Measurements from ENCODE around the gene GHRL.

The GHRL gene

DNA sequence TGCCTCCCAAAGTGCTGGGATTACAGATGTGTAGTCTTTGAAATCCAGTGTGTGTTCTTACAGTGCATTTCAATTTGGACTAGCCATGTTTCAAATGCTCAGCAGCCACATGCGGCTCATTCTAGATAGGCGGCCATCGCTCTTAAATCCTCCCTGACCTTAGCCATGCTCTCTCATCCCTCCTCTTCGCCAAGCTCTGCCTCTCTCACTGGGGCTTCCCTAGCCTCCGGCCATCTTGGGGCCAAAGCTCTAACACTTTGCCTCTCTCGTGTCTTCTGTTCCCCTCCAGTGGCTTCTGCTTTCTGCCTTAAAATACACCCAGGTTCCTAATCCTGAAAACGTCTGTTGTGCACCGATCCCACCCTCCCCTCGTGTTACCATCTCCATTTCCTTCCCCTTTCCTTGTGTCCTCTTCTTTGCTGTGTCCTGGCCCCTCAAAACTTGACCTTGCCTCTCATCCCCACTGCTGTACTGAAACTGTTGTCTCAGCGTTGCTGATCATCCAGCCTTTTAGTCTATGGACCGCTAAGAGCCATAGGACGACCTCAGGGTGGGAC is 1.4 kb upstream of the GHRL start:
- no peak for DNase-seq

DNA sequence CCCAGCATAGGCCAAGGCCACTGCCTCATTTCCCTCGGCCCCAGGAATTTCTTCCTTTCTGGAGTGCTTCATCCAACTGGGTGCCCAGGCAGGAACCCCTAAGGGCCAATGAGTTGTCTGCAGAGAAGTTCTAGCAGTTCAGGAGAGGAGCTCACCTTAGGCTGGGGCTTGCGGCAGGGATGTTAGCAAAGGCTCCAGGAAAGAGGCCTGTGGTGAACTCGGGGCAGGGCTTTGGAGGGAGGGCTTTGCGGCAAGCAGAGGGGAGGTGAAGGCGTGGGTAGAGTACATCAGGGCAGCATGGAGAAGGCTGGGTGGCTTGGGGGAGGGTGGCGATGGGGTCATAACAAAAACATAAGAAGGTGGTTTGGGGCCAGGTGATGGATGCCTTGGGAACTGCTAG is 1.1 kb downstream of the GHRL start:
- DNase-seq: no peak

DNA sequence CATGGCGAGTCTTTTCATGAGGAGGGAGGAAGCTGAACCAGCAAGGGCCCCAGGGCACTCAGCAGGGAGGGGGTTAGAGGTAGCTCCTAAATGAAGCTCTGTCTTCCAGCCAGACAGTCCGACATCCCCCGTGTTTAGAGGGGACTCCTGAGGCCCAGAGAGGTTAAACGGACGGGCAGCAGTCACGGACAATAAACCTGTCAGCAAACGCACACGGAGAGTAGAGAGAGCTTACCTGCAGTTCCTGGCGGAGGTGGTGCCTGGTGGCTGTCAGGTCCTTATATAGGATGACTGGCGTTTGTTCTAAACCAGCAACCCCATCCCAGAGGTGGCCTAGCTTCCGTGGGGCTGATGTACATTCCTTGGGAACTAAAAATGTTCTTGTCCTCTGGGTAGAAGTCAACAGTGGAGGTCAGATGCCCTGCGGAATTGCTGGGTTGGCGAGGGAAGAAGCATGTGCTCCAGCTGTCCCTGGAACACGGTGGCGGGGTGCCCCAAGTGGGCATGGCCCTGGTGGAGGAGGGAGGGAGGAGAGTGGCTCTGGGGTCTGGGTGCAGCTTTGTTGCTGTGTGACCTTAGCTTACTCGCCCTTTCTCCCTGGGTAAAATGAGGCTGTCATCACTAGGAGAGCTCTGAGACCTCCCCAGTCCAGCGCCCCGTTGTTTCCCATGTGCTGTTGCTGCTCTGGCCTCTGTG is 2.1 kb downstream of the GHRL start:
- DNase-seq: no peak

DNA sequence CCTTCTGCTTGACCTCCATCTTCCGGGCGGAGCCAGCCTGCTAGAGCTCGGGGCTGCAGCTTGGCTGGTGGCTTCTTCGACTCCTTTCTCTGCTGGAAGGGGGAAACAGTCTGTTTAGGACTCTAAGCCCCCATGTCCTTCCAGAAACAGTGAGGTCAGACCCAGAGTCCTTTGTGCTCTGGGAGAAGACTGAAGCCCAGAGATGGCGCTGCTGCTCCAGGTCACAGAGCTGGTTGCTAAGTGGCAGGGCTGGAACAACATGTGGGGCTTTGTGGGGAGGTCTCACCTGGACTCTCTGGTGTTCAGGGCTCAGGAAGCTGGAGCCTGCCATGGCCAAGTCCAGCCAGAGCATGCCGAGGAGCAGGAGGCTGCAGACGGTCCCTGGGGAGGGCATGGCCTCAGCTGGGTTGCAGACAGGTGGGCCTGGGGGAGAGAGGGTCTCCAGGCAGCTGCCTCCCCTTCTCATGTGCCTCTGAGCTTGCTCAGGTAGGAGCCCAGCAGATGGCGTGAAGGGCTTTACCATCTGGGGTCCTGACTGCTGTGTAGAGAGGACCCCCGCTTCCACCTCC is 2.9 kb downstream of the GHRL start:
- no peak for DNase-seq

DNA sequence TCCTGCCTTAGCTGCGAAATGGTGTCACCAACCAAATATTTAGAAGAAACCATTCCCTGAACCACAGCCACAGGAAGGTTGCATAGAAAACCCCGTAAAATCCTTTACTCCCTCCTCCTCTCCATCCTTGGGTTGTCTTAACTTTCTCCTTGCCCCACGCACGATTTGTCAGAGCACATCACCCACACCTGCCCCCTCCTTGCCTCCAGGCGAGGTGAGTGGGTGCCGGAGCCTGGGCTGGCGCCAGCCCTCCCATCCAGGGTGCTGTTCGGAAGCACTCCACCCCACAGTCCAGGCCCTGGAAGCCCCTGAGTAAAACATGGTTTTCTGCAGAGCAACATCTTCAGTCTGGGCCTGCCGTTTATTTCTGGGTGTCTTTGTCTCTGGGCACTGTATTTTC is 3.7 kb downstream of the GHRL start:
- no peak for DNase-seq

DNA sequence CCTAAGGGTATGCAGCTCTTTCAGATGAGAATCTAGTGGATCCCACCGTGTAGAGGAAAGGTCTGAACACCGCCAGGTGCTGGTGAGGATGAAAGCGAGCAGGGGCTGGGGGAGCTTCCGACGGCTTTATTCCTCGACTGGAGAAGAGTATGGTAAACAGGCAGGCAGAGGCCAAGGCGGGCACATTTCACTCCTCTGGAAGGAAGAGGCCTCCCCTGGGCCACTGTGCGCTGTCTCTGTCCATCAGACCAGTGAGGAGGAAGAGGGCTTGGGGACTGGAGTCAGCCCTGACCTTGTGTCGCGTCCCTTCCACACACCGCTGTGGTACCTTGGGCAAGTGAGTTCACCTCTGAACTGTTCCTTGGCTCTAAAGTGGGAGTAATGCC is 4.2 kb downstream of the GHRL start:
- DNase-seq: no peak

DNA sequence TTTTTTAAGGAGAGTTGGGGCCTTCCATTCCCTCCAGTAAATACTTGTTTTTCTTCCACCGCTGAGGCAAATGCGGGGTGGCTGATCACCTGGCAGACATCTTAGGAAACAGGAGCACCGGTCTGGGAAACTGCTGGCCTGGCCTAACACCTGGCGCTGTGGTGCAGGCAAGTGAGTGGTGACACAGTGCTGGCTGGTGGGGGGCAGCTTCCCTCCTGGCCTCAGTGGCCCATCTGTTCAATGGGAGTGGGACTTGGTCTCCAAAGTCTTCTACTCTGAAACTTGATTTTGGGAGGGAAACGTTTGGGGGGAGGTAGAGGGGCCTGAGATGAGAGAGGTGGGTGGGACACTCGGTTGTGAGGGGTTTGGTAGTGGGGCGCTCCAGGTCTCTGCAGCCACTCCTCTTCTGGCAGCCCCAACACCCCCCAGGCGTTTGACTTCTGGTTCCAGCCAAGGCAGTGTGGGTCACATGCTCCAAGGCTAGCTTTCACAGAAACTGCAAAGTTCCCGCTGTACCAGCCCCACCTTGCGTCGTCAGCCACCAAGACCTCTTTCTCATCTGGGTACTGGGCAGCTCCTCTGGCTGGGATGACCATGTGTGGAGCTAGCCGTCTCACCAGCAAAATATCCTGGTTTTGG is 4.7 kb downstream of the GHRL start:
- DNase-seq: no peak

DNA sequence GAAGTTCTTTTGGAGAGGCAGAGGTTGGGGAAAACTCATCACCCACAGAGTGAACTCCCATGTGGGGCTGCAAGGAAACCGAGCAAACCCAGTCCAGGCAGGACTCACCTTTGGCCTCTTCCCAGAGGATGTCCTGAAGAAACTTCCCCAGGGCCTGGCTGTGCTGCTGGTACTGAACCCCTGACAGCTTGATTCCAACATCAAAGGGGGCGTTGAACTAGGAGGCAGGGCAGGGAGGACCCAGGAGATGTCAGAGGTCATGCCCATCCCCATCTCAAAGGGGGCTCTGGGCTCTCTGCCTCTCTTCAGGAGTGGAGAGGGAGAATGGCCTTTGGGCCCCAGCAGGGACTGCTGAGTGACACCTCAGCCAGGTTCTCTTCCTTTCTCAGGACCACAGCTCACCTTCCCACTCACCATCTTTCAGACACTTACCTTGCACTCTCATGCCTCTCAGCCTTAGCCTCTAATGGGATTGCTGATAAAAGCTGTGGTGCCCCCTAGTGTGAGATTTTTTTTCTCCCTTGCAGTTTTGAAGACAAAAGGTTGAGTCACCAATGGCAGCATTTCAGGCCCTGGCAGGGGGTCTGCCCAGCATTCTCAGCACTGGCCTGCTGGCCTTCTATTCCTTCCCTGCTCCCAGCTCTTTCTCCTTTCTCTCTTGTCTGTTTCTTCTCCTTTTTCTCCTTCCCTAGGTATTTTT is 6.0 kb downstream of the GHRL start:
- no peak for DNase-seq

DNA sequence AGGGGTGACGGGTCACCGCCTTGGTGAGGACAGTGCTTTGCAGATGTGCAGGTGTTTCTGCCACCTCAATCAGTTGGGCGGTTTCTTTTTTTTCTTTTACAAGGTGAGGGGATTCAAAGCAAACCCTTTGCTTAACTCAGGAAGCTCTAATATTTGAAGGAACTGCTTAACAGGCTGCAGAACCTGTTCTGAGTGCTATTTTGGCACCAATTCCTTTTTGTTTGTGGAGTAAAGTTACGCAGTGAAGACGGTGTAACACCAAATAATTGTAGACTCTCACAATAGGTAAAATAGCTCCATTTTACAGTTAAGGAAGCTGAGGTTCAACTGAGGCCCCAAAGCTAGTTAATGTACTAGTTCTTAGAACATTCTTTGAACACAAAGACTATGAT is 6.6 kb downstream of the GHRL start:
- DNase-seq: no peak

DNA sequence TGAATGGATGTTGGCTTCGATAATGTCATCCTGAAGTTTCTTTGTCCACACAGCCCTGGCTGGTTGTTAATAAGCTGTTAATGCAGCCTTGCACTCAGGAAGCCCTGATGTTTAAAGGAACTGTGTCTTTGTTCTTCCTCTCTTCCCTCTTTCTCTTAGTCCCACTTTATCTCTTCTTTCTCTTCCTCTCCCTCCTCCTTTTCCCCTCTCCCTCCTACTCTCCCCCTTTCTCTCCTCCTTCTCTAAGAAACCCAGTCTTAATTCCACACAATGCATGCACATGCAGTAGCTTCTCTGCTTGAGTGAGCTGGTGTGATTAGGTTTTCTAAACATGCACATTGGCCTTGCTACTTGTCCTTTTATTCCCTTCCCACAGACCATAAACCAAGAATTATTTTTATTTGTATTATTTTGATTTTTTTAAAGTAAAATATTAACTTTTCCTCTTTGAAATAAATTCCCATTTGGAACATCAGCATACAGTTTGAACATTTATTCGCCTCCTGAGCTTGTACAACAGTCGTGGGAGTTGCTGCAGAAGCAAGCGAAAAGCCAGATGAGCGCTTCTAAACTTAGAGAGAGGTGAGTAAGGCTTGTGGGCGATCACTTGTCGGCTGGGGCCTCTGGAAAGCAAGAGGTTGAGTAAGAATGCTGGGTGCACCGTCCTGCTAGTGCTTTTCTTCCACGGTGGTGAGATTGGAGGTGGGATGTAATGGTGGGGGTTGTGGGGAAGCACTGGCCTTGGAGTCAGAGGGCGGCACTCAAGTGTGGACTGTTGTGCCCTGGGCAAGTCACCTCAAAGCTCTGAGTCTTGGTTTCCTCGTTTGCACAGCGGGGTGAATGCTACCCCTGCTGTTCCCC is 7.2 kb downstream of the GHRL start:
- no peak for DNase-seq

DNA sequence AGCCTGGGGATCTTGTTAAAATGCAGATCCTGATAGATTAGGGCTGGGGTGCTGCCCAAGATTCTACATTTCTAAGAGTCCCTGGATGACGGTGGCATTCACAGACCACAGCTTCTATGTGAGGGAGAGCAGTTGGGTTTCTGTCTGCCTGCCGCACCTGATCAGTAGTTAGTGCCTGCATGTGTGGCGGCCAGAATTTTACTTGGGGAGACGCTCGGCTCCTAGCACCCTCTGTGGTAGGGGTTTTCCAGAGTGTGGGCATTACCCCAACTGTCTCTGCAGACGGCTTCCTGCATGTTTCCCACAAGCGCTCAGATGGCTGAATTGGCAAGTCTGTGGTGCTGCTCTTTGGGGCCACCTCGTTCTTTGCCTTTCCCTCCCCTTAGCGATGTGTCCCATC is 8.3 kb downstream of the GHRL start:
- no peak for DNase-seq

DNA sequence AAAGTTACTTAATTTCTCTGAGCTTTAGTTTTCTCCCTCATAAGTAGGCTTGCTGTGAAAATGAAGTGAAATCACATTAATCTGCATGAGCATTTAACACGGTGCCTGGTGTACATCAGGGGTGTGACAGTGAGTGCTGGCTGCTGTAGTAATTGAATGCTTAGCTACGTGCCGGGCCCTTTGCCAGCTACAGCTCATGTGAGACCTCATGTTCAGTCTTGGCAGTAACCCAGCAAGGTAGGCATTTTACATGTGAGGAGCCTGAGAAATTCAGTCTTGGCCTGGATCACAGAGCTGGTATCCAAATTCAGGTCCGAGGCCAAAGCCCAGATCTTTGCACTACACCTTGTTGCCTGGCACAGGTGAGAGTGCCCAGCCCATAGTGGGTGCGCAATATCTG is 9.1 kb downstream of the GHRL start:
- peak; percentile 32 for DNase-seq

DNA sequence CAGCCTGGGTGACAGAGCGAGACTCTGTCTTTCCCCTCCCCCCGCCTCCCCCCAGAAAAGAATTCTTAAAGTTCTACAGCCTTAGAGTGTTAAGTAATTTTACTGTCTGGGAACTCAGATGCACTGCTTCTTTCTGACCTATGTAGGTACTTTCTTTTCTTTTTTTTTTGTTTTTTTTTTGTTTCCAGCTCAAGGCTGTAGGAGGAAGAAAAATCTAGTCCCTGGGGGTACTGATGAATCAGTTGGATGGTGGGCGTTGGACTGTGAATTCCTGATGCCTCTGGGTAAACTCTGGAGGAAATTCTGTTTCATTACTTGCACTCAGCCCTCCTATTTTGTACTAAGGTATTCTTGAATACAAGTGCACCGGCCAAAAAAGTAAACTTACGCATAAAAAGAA is 10.8 kb downstream of the GHRL start:
- no peak for DNase-seq

DNA sequence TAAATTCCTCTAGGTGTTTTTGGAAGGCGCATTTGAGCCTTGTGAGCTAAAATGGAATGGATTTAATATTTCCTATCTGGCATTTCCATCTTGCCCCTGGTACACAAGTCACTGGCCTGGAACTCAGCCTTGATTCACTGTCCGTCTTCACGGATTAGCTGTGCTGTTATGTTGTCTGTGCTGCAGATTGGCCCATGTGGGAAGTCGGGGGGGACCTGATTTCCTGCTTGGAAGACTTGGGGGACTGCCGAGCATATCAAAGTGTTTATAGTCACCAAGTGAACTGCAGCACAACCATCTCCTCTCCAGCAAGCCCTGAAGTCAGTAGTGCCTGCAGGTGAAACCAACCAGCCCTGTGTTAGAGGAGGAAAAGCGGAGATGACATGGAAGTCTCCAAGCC is 12.2 kb downstream of the GHRL start:
- no peak for DNase-seq

DNA sequence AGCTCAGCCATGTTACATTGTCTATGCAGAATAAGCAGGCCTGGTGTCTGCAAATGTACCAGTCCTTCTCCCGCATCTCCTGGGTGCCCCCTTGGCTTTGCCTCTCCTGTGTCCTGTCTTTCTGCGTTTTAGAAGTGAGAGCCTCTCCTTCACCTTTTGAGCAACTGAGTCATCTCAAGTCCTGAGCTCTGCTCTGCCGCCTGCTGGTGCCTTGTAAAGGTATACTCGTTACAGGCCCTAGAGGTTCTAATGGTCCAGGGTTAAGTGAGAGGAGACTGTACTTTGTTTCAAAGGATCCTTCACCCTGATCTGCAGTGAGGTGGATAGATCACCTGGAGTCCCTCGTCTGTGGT is 12.6 kb downstream of the GHRL start:
- DNase-seq: no peak

DNA sequence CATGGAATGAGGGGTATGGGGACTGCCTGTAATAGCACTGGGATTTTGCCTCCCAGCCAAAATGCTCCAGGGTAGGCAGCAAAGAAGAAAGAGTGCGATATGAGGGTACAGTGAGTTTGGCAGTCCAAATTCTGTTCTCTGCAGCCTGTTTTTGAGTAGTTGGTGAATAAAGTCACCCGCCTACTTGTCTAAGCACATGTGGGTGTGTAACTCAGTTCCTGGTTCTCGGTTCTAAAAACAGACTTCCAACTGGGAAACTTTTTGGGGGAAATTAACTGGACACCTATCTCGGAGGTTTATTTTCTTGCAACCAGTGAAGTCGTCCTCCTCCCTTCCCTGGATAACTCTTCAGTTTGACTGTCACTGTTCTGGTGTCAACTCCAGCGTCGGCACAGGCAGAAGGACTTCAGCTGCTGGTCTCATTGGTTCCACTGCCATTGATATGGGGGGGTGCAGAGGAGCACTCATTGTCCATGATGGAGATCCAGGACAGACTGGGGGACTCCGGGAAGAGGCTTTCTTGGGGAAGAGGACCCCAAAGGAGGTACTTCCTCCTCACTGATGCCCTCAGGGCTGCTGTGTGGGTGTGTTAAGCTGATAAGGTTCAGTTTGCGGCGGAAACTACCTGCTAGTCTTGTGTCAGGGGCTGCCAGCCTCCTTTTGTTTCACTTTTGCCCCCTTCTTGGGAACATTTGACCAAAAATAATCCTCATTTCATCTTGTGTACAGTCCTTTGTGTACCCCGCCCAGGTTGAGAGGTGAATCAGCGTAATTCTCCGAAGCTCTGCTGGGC is 13.2 kb downstream of the GHRL start:
- DNase-seq: no peak

DNA sequence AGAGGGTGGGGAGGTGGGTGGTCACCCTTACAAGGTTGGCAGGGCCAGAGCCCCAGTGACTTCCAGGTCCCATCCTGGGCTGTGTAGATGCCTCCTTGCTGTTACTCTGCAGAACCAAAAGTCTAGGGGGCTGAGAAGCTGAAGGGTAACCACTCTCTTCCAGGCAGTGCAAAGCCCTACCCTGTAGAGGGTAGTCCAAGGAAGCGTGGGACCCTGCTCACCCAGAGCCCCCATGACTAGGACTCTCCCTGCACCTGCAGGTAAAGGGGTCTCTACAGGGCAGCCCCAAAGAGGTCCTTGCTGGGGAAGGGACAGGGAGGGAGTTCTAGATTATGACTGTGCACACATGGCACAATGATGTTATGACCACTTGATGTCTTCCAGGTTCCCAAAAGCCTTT is 14.2 kb downstream of the GHRL start:
- no peak for DNase-seq

DNA sequence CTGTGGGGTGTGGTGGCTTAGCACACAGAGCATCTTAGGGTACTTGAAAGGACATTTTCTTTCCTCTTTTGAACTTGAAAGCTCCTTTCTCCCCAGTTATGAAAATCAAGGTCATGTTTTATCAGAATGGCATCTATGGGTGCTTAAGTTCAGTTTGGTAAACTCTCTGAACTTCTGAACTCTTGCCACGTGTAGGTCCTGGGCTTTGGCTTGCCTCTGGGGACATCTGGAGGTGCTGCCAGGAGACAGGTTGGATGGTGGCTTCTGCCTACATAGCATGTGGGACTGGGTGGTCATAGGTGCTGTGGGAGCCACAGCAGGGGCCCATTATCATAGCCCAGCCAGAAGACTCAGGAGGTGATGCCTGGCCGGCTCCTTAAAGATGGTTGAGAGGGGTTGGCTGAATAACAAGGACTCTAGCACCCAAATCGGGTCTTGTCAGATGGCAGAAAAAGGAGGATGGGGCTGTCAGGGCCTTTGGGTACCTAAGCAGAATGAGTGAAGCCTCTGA is 15.6 kb downstream of the GHRL start:
- DNase-seq: no peak

DNA sequence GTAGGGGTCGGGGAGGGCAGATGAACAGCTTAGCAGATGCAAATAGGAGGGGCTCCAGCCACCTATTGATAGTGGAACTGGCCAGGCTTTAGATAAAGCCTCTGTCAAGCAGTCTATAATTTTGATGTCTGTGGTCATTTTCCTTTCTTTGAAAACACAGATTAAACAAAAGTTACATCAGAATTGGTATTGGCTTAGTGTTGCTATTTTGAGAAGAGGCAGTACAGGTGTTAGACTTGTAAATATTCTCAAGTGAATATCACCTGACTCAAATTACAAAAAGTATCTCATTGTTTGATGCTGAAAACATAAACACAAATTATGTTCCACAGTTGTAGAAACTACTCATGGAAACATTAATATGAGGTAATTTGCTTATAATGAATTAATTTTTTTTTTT is 18.1 kb downstream of the GHRL start:
- no peak for DNase-seq

DNA sequence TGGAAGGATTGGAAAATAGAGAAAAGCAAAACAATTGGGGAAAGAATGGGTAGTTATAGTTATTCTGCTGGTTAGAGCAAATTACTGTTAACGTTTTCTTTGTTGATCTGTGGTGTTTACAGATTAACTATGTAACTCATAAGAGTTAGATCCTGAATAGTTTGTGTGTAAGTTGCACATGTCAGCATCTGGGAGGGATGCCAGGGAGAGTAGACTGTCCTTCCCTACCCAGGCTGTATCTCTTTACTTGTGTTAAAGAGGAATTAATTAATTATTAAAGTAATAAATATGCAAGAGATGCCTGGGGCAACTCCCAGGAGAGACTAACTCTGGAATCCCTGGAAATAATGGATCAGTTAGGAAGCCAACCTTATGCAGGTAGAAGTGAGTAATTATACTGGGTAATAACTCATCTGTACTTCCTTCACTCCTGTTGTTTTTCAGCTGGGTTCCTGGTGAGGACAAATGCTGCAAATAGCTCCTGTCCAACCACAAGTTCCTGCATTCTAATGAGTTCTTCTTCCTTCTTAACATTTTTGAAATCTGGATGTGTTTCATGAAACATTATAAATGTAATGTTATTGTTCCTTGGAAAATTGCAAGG is 18.9 kb downstream of the GHRL start:
- DNase-seq: no peak

DNA sequence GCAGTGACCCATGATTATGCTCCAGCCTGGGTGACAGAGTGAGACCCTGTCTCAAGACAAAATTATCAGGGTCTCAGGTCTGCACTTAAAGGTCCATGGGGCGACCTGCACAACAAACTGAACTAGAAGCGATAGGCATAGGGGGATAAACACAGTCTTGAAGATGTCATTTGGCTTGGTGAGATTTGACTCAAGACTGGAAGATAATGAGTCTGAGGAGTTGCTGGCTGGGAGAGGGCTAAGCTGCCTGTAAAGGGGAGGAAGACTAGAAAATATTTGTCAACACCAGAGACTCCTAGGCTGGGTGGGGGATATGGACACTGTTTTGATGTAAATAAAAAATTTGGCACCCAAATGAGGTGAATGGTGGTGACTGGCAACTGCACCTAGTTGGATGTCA is 19.8 kb downstream of the GHRL start:
- no peak for DNase-seq

Data from NCI-H1436 (cell line).